Brain microvascular endothelial cell (primary cell): Measurements from ENCODE around the gene LRP1B.
A peak's percentile ranks its signal among the peaks of the same experiment; 100 is the strongest.

Source experiments
- DNase-seq: peaks from one replicate; pipeline ENCODE4 v3.0.0-alpha.2; 2020
- H3K27ac ChIP-seq: fragments of 250-450 bp; sonication (Bioruptor Pico); 2 replicates; pipeline ENCODE4 v1.5.1; 2020; ENCODE audit warnings: mild to moderate bottlenecking, moderate library complexity
- H3K27me3 ChIP-seq: fragments of 250-450 bp; sonication (Bioruptor Pico); replicated peaks from 2 replicates; pipeline ENCODE4 v1.5.1; 2020; ENCODE audit warnings: mild to moderate bottlenecking
- H3K36me3 ChIP-seq: fragments of 250-450 bp; sonication (Bioruptor Pico); replicated peaks from 2 replicates; pipeline ENCODE4 v1.5.1; 2020; ENCODE audit warnings: mild to moderate bottlenecking
- H3K4me3 ChIP-seq: 2 replicates; pipeline ENCODE4 v1.5.1; 2011; ENCODE audit warnings: low read depth, mild to moderate bottlenecking, control low read depth, low read length, moderate library complexity
- in situ Hi-C: cut with HindIII; loops from 2 replicates; pipeline ENCODE4 v1.10.0; 2017; ENCODE audit warnings: low sequenced_read_pairs, low pct_ligation_motif_present
- TF ChIP-seq, protein P1 (sequence below): IDR thresholded peaks from 2 replicates; pipeline ENCODE4 v1.5.1; 2011; ENCODE audit warnings: low read depth, mild to moderate bottlenecking, moderate library complexity, low read length, control low read depth, inconsistent platforms; ENCODE audit errors: missing control alignments

LRP1B gene

DNA sequence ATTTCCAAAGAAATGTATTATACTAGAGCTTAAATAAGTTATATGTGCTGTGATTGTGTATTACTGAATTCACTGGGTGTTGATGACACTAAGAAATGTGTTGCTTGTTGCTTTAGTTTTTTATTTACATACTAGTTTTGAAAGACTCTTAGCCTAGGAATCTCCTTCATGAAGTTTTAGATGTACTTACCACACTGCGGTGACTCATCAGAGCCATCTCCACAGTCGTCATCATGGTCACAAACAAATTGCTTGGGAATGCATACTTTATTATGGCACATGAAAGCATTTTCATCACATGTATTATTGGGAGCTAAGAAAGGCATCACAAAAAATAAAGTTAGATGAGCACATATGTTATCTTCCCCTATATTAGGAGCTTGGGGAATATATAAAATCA is 1624.2 kb downstream of the LRP1B start:
- in situ Hi-C loops: no loop called here
- no peaks in the 10 kb centered on the region for H3K27me3 ChIP-seq
- TF ChIP-seq, protein P1, sequence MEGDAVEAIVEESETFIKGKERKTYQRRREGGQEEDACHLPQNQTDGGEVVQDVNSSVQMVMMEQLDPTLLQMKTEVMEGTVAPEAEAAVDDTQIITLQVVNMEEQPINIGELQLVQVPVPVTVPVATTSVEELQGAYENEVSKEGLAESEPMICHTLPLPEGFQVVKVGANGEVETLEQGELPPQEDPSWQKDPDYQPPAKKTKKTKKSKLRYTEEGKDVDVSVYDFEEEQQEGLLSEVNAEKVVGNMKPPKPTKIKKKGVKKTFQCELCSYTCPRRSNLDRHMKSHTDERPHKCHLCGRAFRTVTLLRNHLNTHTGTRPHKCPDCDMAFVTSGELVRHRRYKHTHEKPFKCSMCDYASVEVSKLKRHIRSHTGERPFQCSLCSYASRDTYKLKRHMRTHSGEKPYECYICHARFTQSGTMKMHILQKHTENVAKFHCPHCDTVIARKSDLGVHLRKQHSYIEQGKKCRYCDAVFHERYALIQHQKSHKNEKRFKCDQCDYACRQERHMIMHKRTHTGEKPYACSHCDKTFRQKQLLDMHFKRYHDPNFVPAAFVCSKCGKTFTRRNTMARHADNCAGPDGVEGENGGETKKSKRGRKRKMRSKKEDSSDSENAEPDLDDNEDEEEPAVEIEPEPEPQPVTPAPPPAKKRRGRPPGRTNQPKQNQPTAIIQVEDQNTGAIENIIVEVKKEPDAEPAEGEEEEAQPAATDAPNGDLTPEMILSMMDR: no peak
- peak; percentile 93 for DNase-seq
- peak overlapping the region; percentile 40 for H3K27ac ChIP-seq
- no peaks in the 10 kb centered on the region for H3K36me3 ChIP-seq
- H3K4me3 ChIP-seq: no peak overlapping the region

DNA sequence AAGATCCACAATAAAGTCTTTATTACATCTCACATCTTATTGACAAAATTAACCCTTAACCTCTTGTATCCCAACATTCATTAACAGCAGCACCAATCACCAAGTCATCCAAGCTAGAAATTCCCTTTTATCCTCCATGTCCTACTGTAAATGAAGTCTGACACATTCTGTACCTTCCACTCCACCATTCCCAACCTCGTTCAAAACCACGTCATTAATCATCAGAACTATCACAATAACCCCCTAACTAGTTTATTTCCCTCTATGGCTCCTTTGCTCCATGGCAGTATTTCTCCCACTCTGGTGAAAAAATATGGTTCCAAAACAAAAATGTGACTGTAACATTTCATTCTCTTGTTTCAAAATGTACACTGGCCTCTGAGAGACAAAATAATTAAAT is 1626.2 kb downstream of the LRP1B start:
- Histone ChIP-seq H3K36me3 (no peaks in the 10 kb centered on the region), H3K27ac (no peak overlapping the region), H3K4me3 (no peak overlapping the region), H3K27me3 (no peaks in the 10 kb centered on the region)
- TF ChIP-seq, protein P1: no peak
- no peak for DNase-seq
- in situ Hi-C loops: no loop called here

DNA sequence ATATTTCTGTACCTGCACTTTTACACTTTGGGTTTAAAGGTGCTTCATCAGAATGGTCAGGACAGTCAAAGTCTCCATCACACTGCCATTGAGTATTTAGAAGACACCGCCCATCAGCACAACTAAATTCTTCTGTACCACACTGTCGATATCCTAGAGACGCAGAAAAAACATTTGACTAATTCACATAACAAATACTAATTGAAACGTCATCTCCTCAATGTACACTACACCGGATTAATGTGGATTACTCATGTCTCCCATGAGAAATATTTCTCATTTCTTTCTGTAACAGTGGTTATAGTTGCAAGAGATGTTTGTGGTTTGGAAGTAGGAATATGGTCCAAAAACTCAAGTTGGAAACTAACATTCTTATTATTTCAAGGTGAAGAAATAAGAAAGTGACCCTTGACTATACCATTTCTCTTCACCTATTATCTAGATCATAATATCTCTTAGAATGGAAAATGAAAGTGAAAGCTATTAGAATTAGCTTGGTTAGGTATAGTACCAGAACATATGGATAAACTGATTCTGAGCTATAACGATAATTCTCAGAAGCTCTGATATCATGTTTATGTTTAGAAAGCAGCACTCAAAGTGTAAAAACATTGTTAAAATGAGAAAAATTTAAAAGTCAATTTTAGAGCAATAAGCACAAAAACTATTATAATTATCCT is 1627.7 kb downstream of the LRP1B start:
- peak overlapping the region; percentile 66 for H3K27ac ChIP-seq
- no peaks in the 10 kb centered on the region for H3K27me3 ChIP-seq
- no peaks in the 10 kb centered on the region for H3K36me3 ChIP-seq
- in situ Hi-C loops: no loop called here
- no peak overlapping the region for H3K4me3 ChIP-seq
- TF ChIP-seq, protein P1: no peak
- DNase-seq: peak; percentile 67

- no peaks in the 10 kb centered on the region for H3K27me3 ChIP-seq
- H3K36me3 ChIP-seq: no peaks in the 10 kb centered on the region
- no peak overlapping the region for H3K4me3 ChIP-seq
- TF ChIP-seq, protein P1: no peak
- DNase-seq: no peak
- H3K27ac ChIP-seq: no peak overlapping the region
- in situ Hi-C loops: no loop called here
These were observed 1632.5 kb downstream of the LRP1B start for GRCh38 chr2:140498360-140498759.

DNA sequence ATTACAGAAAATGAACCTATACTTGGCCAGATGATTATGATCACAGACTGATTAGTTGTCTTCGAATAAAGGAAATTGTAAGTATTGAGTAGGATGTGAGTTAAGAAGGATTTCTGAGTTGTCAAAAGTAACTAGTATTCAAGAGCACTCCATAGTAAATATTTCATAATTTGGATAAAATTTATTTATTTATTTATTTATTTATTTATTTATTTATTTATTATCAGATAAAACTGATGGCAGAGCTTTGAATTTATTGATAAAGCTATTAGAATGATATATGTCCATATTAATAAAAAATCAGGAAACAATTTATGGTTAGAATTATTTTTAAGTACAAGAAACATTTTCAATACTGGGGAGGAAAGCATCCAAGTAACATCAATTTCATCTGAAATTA is 1634.1 kb downstream of the LRP1B start:
- TF ChIP-seq, protein P1: no peak
- in situ Hi-C loops: no loop called here
- Histone ChIP-seq H3K36me3 (no peaks in the 10 kb centered on the region), H3K27me3 (no peaks in the 10 kb centered on the region), H3K4me3 (no peak overlapping the region), H3K27ac (no peak overlapping the region)
- no peak for DNase-seq

DNA sequence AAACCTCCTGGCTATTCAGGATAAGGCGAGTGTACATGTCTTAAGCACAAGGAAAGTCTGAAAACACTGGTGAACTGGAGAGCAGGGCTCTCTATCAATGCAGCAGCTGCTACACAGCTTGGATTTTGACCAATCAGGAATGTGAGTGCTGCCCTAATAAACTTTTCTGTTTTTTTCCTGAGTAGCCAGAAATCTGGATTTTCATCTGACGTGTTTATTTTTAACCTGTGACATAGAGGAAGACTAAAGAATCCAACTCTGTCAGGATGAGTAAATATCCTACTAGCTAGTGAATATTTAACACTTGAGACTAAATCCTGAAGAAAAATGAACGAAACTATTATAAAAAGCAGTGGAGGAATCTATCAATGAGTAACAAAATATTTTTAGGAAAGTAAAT is 1638.9 kb downstream of the LRP1B start:
- in situ Hi-C loops: no loop called here
- Histone ChIP-seq H3K4me3 (no peak overlapping the region), H3K27me3 (no peaks in the 10 kb centered on the region), H3K36me3 (no peaks in the 10 kb centered on the region), H3K27ac (no peak overlapping the region)
- TF ChIP-seq, protein P1: no peak
- DNase-seq: no peak
